ENCODE results near the gene TYROBP.
A peak's percentile ranks its signal among the peaks of the same experiment; 100 is the strongest.

TYROBP gene

DNA sequence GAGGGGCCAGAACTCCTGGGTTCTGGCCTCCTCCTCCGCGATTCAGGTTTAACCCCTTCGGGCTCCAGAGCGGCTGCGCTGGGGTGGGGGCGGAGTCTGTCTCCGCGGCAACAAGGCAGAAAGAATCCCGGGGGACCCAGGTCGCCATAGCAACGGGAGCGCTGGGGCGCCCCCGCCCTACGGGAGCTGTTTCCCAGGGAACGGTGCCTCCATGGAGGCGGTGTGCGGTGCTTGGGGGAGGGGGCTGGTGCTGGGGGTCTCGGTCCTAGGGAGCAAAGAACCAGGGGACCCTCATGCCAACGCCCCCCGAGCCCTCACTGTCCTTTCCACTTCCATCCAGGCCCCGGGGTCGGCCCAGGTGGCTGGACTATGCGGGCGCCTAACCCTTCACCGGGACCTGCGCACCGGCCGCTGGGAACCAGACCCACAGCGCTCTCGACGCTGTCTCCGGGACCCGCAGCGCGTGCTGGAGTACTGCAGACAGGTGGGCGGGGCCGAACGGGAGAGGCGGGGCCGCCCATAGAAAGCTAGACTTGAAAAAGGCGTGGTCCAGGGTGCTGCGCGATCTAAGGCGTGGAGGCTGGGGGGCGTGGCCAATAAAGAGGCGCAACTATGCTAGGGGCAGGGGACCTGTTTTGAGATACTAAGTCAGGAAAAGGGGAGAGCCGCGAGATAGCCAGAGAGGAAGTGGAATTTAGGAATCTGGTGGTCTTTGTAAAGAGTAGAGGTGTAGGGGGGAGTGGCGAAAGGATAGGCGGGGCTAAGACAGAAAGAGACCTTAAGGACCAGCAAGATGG lies 38.6 kb downstream of the TYROBP start:
- peak; percentile 82 for DNase-seq

GRCh38 chr19:35868823-35869326 lies 39.2 kb downstream of the TYROBP start:
- DNase-seq, result no peak

- peak; percentile 72 for DNase-seq
These were observed 39.8 kb downstream of the TYROBP start, which contains the start of gene APLP1 for GRCh38 chr19:35868172-35868822. Gene APLP1 (plus strand): TSS chr19:35868574. CDS start chr19:35868637, 63 bp downstream.

DNA sequence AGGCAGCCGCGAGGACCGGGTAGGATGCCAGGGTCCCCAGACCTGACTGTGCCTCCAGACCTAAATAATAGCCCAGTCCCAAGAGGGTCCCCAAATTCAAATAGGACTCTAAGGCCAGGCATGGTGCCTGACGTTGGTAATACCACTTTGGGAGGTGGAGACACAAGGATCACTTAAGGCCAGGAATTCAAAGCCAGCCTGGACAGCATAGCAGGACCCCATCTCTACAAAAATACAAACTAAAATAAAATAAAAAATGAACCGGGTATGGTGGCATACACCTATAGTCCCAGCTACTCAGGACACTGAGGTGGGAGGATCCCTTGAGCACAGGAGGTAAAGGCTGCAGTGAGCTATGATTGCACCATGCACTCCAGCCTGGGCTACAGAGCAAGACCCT lies 45.1 kb downstream of the TYROBP start:
- no peak for DNase-seq

GRCh38 chr19:35862528-35862927 lies 45.6 kb downstream of the TYROBP start:
- DNase-seq, result no peak

- no peak for DNase-seq
These were observed 46.4 kb downstream of the TYROBP start for GRCh38 chr19:35861640-35862160.

GRCh38 chr19:35860818-35861639 lies 47.1 kb downstream of the TYROBP start:
- no peak for DNase-seq

- no peak for DNase-seq
These were observed 47.7 kb downstream of the TYROBP start for GRCh38 chr19:35860436-35860817.

- no peak for DNase-seq
These were observed 48.7 kb downstream of the TYROBP start for GRCh38 chr19:35859414-35859813.

- no peak for DNase-seq
These were observed 49.8 kb downstream of the TYROBP start for GRCh38 chr19:35858311-35858710.

GRCh38 chr19:35856546-35857149 lies 51.4 kb downstream of the TYROBP start, which contains the start of gene KIRREL2:
Gene KIRREL2 (plus strand): TSS chr19:35856911. CDS start chr19:35857120, 209 bp downstream.
- peak; percentile 26 for DNase-seq
